Loucy (cell line): ENCODE results near the gene RAD52.

ENCODE experiments used
- H2AFZ ChIP-seq: fragments of 200-600 bp; sonication (generic); 2 replicates; pipeline ENCODE4 v1.6.0; 2016; ENCODE audit warnings: antibody characterized with exemption, mild to moderate bottlenecking, low read length, moderate library complexity
- H3F3A ChIP-seq: fragments of 200-600 bp; 2 replicates; pipeline ENCODE4 v1.6.0; 2016; ENCODE audit warnings: antibody characterized with exemption, low read depth, mild to moderate bottlenecking
- H3K27me3 ChIP-seq: fragments of 200-600 bp; sonication (generic); 2 replicates; pipeline ENCODE4 v1.6.1; 2014; ENCODE audit warnings: low read length, mild to moderate bottlenecking; ENCODE audit not compliant: insufficient read depth, poor library complexity, severe bottlenecking
- H3K36me3 ChIP-seq: fragments of 200-600 bp; sonication (generic); 2 replicates; pipeline ENCODE4 v1.6.1; 2016; ENCODE audit warnings: low read length; ENCODE audit not compliant: insufficient read depth
- H3K4me1 ChIP-seq: fragments of 200-600 bp; sonication (generic); 2 replicates; pipeline ENCODE4 v1.5.1; 2014; ENCODE audit warnings: low read length, mild to moderate bottlenecking; ENCODE audit not compliant: insufficient read depth, poor library complexity, severe bottlenecking
- H3K4me2 ChIP-seq: fragments of 200-600 bp; sonication (generic); 2 replicates; pipeline ENCODE4 v1.6.0; 2014; ENCODE audit warnings: antibody characterized with exemption, low read length, low read depth, mild to moderate bottlenecking; ENCODE audit not compliant: poor library complexity, severe bottlenecking
- H3K4me3 ChIP-seq: fragments of 200-600 bp; sonication (generic); 2 replicates; pipeline ENCODE4 v1.5.1; 2014; ENCODE audit warnings: low read length, mild to moderate bottlenecking, mixed read lengths; ENCODE audit not compliant: poor library complexity, severe bottlenecking
- H3K79me2 ChIP-seq: fragments of 200-600 bp; sonication (generic); 2 replicates; pipeline ENCODE4 v1.6.1; 2014; ENCODE audit warnings: low read length; ENCODE audit not compliant: insufficient read depth
- H3K9ac ChIP-seq: fragments of 200-600 bp; sonication (generic); 2 replicates; pipeline ENCODE4 v1.6.0; 2014; ENCODE audit warnings: mild to moderate bottlenecking, low read depth, low read length, moderate library complexity; ENCODE audit not compliant: poor library complexity, severe bottlenecking
- H3K9me2 ChIP-seq: fragments of 200-600 bp; sonication (generic); replicated peaks from 2 replicates; pipeline ENCODE4 v1.6.1; 2016; ENCODE audit warnings: low read depth, low read length, mixed read lengths
- H3K9me3 ChIP-seq: fragments of 200-600 bp; sonication (generic); 2 replicates; pipeline ENCODE4 v1.6.1; 2014; ENCODE audit warnings: mild to moderate bottlenecking, antibody characterized with exemption, low read length, low read depth; ENCODE audit not compliant: insufficient read depth
- H4K20me1 ChIP-seq: fragments of 200-600 bp; sonication (generic); 2 replicates; pipeline ENCODE4 v1.6.0; 2014; ENCODE audit warnings: antibody characterized with exemption, low read length, mild to moderate bottlenecking; ENCODE audit not compliant: insufficient read depth, poor library complexity, severe bottlenecking
- EZH2phosphoT487 ChIP-seq: fragments of 200-600 bp; IDR thresholded peaks from 2 replicates; pipeline ENCODE4 v1.6.1; 2018; ENCODE audit warnings: antibody characterized with exemption, mild to moderate bottlenecking, moderate library complexity, borderline replicate concordance
- TF ChIP-seq, protein P1 (sequence below): fragments of 200-600 bp; sonication (generic); conservative IDR thresholded peaks from 2 replicates; pipeline ENCODE4 v1.5.1; 2014; ENCODE audit warnings: mild to moderate bottlenecking, antibody characterized with exemption, low read length

RAD52 gene

GRCh38 chr12:988646-989045 is 39.2 kb upstream of the RAD52 start:
- Histone ChIP-seq H3K9ac (peak overlapping the region; percentile 96), H3F3A (no peaks in the 10 kb centered on the region), H3K4me1 (peaks cover 33% of the 10 kb centered on the region), H2AFZ (no peak overlapping the region), H3K9me3 (no peaks in the 10 kb centered on the region), H3K4me2 (peak overlapping the region; percentile 97), H3K36me3 (no peaks in the 10 kb centered on the region), H4K20me1 (peaks cover 7% of the 10 kb centered on the region), H3K79me2 (peaks cover 50% of the 10 kb centered on the region), H3K9me2 (no peaks in the 10 kb centered on the region), H3K27me3 (no peaks in the 10 kb centered on the region), H3K4me3 (peak overlapping the region; percentile 97)
- no peak for TF ChIP-seq EZH2phosphoT487

DNA sequence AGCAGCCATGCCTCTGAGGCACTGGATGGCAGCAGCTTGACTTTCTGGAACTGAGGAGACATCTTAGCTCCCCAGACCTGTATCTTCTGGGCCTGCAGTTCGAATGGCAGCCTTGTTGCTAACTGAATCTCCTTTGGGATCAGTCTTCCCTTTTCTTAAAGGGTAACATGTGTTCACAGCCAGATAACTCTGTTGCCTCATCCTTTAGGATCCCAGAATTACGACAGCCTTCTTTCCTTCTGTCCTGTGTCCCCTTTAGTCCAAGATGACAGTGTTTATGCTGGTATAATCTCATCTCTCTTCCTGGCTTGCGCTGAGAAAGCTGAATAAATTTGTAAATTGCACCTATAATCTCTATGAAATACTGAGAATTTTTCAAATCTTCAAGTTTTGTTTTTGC is 32.5 kb upstream of the RAD52 start:
- TF ChIP-seq, protein P1, sequence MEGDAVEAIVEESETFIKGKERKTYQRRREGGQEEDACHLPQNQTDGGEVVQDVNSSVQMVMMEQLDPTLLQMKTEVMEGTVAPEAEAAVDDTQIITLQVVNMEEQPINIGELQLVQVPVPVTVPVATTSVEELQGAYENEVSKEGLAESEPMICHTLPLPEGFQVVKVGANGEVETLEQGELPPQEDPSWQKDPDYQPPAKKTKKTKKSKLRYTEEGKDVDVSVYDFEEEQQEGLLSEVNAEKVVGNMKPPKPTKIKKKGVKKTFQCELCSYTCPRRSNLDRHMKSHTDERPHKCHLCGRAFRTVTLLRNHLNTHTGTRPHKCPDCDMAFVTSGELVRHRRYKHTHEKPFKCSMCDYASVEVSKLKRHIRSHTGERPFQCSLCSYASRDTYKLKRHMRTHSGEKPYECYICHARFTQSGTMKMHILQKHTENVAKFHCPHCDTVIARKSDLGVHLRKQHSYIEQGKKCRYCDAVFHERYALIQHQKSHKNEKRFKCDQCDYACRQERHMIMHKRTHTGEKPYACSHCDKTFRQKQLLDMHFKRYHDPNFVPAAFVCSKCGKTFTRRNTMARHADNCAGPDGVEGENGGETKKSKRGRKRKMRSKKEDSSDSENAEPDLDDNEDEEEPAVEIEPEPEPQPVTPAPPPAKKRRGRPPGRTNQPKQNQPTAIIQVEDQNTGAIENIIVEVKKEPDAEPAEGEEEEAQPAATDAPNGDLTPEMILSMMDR, result no peak
- TF ChIP-seq EZH2phosphoT487, result no peak
- Histone ChIP-seq H4K20me1 (no peaks in the 10 kb centered on the region), H2AFZ (no peak overlapping the region), H3K4me2 (no peak overlapping the region), H3F3A (no peaks in the 10 kb centered on the region; the same call in 1 of the 2 replicates), H3K9me3 (no peaks in the 10 kb centered on the region), H3K9me2 (no peaks in the 10 kb centered on the region), H3K9ac (no peak overlapping the region), H3K4me3 (no peak overlapping the region), H3K79me2 (no peaks in the 10 kb centered on the region), H3K4me1 (no peaks in the 10 kb centered on the region), H3K36me3 (no peaks in the 10 kb centered on the region), H3K27me3 (no peaks in the 10 kb centered on the region)

GRCh38 chr12:981176-981828 is 31.8 kb upstream of the RAD52 start:
- Histone ChIP-seq H3K4me1 (no peaks in the 10 kb centered on the region), H3K9me3 (no peaks in the 10 kb centered on the region), H3K9me2 (no peaks in the 10 kb centered on the region), H3K36me3 (no peaks in the 10 kb centered on the region), H4K20me1 (no peaks in the 10 kb centered on the region), H3K4me3 (no peak overlapping the region), H3K9ac (no peak overlapping the region), H3K79me2 (no peaks in the 10 kb centered on the region), H3K4me2 (no peak overlapping the region), H3F3A (no peaks in the 10 kb centered on the region; the same call in 1 of the 2 replicates), H3K27me3 (no peaks in the 10 kb centered on the region), H2AFZ (no peak overlapping the region)
- TF ChIP-seq, protein P1, result no peak
- TF ChIP-seq EZH2phosphoT487, result no peak

DNA sequence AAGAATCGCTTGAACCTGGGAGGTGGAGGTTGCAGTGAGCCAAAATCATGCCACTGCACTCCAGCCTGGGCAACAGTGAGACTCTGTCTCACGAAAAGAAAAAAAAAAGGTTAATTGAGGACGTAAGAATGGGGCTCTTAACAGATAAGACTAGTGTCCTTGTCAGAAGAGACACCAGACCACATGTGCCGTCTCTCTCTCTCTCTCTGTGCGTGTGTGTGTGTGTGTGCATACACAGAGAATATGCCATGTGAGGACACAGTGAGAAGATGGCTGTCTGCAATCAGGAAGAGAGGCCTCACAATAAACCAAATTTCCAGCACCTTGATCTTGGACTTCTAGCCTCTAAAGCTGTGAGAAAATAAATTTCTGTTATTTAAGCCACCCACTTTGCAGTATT is 29.9 kb upstream of the RAD52 start:
- Histone ChIP-seq H3K4me2 (no peak overlapping the region), H3K9me3 (no peaks in the 10 kb centered on the region), H3F3A (no peaks in the 10 kb centered on the region; the same call in 1 of the 2 replicates), H2AFZ (no peak overlapping the region), H4K20me1 (no peaks in the 10 kb centered on the region), H3K36me3 (no peaks in the 10 kb centered on the region), H3K9me2 (no peaks in the 10 kb centered on the region), H3K79me2 (no peaks in the 10 kb centered on the region), H3K4me1 (no peaks in the 10 kb centered on the region), H3K4me3 (no peak overlapping the region), H3K9ac (no peak overlapping the region), H3K27me3 (no peaks in the 10 kb centered on the region)
- no peak for TF ChIP-seq EZH2phosphoT487
- TF ChIP-seq, protein P1, result no peak
